Body of pancreas (tissue), 4 donors: ENCODE data around the gene C11orf54.

Source experiments
- CTCF ChIP-seq, 7 experiments: fragments of 450-650 bp in 4 of 7; fragments of 200-600 bp in 3 of 7; sonication (generic) in 3 of 7; IDR thresholded peaks; one replicate each; pipeline ENCODE4 v1.5.1; 2016 to 2019; ENCODE audit warnings: antibody characterized with exemption in 7 of 7
- POLR2A ChIP-seq, 3 donors: fragments of 450-650 bp; IDR thresholded peaks; one replicate each; pipeline ENCODE4 v1.6.1; 2016; ENCODE audit warnings: antibody characterized with exemption in 3 of 3, mild to moderate bottlenecking in 2 of 3

GRCh38 chr11:93757924-93758865 is 16.7 kb downstream of the C11orf54 start:
- TF ChIP-seq CTCF (IDR thresholded peaks at IDR 0.05) (no peak), POLR2A (IDR thresholded peaks at IDR 0.05) (no peak)
